Gastroesophageal sphincter (tissue), 3 donors: ENCODE measurements around the gene TOP2B.

Source experiments
- POLR2A ChIP-seq, 2 donors: fragments of 450-650 bp; IDR thresholded peaks; one replicate each; pipeline ENCODE4 v1.6.1; 2017; ENCODE audit warnings: antibody characterized with exemption in 2 of 2, mild to moderate bottlenecking in 2 of 2, moderate library complexity in 1 of 2
- TF ChIP-seq, protein P1 (sequence below), 4 experiments: fragments of 200-600 bp in 2 of 4; fragments of 450-650 bp in 2 of 4; sonication (generic) in 1 of 4; IDR thresholded peaks; one replicate each; pipeline ENCODE4 v1.5.1; 2017 to 2019; ENCODE audit warnings: antibody characterized with exemption in 4 of 4, mild to moderate bottlenecking in 2 of 4, moderate library complexity in 2 of 4

DNA sequence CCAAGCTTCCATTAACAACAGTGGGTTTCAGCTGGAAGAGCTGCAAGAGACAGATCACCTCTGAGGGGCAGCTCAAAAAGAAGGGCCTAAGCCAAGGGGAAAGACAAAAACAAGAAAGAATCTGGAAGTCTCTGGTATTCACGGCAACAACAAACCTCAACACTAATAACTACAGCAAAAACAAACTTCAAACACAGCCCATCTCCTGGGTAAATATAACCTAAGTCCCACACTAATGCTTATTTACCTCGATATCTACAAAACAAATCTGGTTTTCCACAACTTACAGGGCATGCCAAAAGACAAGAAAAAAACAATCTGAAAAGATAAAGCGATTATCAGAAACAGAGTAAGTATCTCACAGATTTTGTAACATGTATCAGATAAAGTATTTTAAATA, 29.7 kb downstream of the TOP2B start:
- no peak for TF ChIP-seq POLR2A (IDR thresholded peaks at IDR 0.05)
- TF ChIP-seq, protein P1, sequence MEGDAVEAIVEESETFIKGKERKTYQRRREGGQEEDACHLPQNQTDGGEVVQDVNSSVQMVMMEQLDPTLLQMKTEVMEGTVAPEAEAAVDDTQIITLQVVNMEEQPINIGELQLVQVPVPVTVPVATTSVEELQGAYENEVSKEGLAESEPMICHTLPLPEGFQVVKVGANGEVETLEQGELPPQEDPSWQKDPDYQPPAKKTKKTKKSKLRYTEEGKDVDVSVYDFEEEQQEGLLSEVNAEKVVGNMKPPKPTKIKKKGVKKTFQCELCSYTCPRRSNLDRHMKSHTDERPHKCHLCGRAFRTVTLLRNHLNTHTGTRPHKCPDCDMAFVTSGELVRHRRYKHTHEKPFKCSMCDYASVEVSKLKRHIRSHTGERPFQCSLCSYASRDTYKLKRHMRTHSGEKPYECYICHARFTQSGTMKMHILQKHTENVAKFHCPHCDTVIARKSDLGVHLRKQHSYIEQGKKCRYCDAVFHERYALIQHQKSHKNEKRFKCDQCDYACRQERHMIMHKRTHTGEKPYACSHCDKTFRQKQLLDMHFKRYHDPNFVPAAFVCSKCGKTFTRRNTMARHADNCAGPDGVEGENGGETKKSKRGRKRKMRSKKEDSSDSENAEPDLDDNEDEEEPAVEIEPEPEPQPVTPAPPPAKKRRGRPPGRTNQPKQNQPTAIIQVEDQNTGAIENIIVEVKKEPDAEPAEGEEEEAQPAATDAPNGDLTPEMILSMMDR (IDR thresholded peaks at IDR 0.05) = no peak
